Ovary (tissue), 9 donors: ENCODE data around the gene MBNL1. TPM values are rescaled to one million over a fixed set of nuclear protein-coding genes. Genes with fewer than 3 reads are reported as not detected.

Experiments
- DNase-seq, 5 donors: peaks; one replicate each; pipeline ENCODE4 v3.0.0-alpha.2; 2019 to 2020
- H3K27ac ChIP-seq, 2 donors: fragments of 200-600 bp; one replicate each; pipeline versions ENCODE4 v1.5.1 to v1.8.0; 2019 to 2022
- H3K27me3 ChIP-seq: fragments of 200-600 bp; one replicate; pipeline ENCODE4 v1.8.0; 2022
- H3K36me3 ChIP-seq: fragments of 200-600 bp; sonication (generic); one replicate; pipeline ENCODE4 v1.5.1; 2019
- H3K4me1 ChIP-seq: one replicate; pipeline ENCODE4 v1.8.1; 2013; ENCODE audit warnings: mild to moderate bottlenecking, moderate library complexity; ENCODE audit not compliant: insufficient read depth
- H3K4me3 ChIP-seq: fragments of 200-600 bp; sonication (generic); one replicate; pipeline ENCODE4 v1.5.1; 2017
- H3K9me3 ChIP-seq, 2 donors: fragments of 200-600 bp in 1 of 2; sonication (generic) in 1 of 2; one replicate each; pipeline versions ENCODE4 v1.5.1 to v1.8.1; 2013 to 2019; ENCODE audit warnings: mild to moderate bottlenecking in 1 of 2, moderate library complexity in 1 of 2
- EP300 ChIP-seq: sonication (generic); formaldehyde crosslinking; IDR thresholded peaks from one replicate; pipeline ENCODE4 v1.6.1; 2017; ENCODE audit warnings: antibody characterized with exemption
- POLR2A ChIP-seq: fragments of 450-650 bp; IDR thresholded peaks from one replicate; pipeline ENCODE4 v1.6.1; 2017; ENCODE audit warnings: antibody characterized with exemption, mild to moderate bottlenecking, moderate library complexity
- WGBS, 3 donors: extraction: QIAGEN DNeasy Blood & Tissue Kit in 1 of 3; methylation state at CpG; one replicate each; pipeline versions ENCODE4 v1.1.5 to v1.1.7; 2013 to 2017; 5-methylcytosine and 5-hydroxymethylcytosine counted together
- intact Hi-C, 4 donors: fragments of 100-400 bp; cut with DNase I; formaldehyde crosslinking; loops; one replicate each; pipeline versions ENCODE4 v1.11.0 to v1.15.1; 2022 to 2023
- polyA plus RNA-seq, 2 donors: library from polyadenylated mRNA; stranded (reverse); fragments of 200-250 nt in 1 of 2; fragments of 350-450 nt in 1 of 2; fragmentation: Illumina TruSeq in 1 of 2; extraction: RNeasy Lipid Tissue Mini Kit (QIAGEN cat#74804) in 1 of 2; gene quantifications; one replicate each; pipeline ENCODE4 v1.2.3, GENCODE V29; 2013 to 2014
- total RNA-seq, 7 donors: library from RNA; depleted of rRNA in 2 of 7; stranded (reverse); fragments of >200 nt in 2 of 7; fragmentation: NEBNext Ultra II Directional in 3 of 7; extraction: Animal tissue kit (Norgen Biotek cat#: 25700) in 3 of 7; gene quantifications; one replicate each; pipeline versions ENCODE4 v1.1.0 to v1.2.4, GENCODE V29; 2016 to 2023
- TF ChIP-seq, protein P1 (sequence below), 3 donors: fragments of 450-650 bp in 2 of 3; fragments of 200-600 bp in 1 of 3; IDR thresholded peaks; one replicate each; pipeline versions ENCODE4 v1.5.1 to v1.8.0; 2016 to 2022; ENCODE audit warnings: antibody characterized with exemption in 3 of 3, mild to moderate bottlenecking in 1 of 3
- donor health status: DM: no; HTN: no; CAD: no; lungs with moderate emphysema.
- donor health status: DM: no; HTN: no; CAD: no.
- donor health status: Bipolar disorder and iron deficiency.
- donor health status: DM: yes; HTN: yes; CAD: no.
- donor health status: DM: no; HTN: no; CAD: no.
- donor health status: DM: yes; HTN: yes; CAD: no.

MBNL1 gene
- total and polyA plus RNA-seq, 9 donors: 39.7 to 152 (median 123) TPM

DNA sequence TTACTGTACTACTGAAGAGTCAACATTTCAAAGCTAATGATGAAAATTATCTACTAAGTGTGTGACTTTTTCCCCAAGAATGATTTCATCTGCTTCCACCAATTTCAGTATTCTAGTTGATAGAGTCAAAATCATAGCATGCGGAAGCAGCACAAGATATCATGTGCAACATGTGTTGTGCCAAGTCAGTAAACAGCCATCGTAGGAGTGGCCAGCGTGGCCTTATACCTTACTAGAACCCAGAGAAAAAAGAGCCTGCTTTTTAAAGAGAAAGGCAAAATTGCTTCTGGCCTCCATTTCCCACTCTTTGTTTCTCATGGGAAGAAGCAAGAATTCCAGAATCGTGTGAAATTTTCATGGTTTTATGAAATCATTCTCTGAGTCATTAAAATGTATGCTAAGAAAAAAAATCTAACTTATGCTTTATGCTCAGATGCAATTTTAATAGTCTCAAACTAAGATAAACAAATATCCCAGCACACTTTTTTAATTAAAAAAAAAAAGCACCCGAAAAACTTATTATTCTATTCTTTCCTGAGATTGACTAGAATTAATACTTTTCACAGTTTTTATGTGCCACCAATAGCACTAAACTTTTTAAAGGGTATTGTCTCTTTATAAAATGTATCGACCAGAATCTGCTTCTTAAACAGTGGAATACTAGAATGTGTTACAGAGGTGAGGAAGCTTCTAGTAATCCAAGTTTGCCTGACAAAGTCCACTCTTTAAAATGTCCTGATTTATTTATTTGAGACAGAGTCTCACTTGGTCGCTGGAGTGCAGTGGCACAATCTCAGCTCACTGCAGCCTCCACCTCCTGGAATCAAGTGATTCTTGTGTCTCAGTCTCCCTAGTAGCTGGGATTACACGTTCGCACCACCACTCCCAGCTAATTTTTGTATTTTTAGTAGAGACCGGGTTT is 87.3 kb downstream of the MBNL1 start:
- H3K27ac ChIP-seq: no peak overlapping the region
- WGBS, 3 donors: 83 to 90% (median 87%) methylated on average over 10 of the region's 10 CpGs
- H3K4me3 ChIP-seq: no peak overlapping the region
- intact Hi-C loops: no loop called here
- no peaks in the 10 kb centered on the region for H3K9me3 ChIP-seq
- TF ChIP-seq POLR2A (no peak), EP300 (no peak)
- TF ChIP-seq, protein P1, sequence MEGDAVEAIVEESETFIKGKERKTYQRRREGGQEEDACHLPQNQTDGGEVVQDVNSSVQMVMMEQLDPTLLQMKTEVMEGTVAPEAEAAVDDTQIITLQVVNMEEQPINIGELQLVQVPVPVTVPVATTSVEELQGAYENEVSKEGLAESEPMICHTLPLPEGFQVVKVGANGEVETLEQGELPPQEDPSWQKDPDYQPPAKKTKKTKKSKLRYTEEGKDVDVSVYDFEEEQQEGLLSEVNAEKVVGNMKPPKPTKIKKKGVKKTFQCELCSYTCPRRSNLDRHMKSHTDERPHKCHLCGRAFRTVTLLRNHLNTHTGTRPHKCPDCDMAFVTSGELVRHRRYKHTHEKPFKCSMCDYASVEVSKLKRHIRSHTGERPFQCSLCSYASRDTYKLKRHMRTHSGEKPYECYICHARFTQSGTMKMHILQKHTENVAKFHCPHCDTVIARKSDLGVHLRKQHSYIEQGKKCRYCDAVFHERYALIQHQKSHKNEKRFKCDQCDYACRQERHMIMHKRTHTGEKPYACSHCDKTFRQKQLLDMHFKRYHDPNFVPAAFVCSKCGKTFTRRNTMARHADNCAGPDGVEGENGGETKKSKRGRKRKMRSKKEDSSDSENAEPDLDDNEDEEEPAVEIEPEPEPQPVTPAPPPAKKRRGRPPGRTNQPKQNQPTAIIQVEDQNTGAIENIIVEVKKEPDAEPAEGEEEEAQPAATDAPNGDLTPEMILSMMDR (IDR thresholded peaks at IDR 0.05): no peak
- no peaks in the 10 kb centered on the region for H3K27me3 ChIP-seq
- DNase-seq: no peak
- no peaks in the 10 kb centered on the region for H3K36me3 ChIP-seq
- H3K4me1 ChIP-seq: peaks cover 2% of the 10 kb centered on the region

DNA sequence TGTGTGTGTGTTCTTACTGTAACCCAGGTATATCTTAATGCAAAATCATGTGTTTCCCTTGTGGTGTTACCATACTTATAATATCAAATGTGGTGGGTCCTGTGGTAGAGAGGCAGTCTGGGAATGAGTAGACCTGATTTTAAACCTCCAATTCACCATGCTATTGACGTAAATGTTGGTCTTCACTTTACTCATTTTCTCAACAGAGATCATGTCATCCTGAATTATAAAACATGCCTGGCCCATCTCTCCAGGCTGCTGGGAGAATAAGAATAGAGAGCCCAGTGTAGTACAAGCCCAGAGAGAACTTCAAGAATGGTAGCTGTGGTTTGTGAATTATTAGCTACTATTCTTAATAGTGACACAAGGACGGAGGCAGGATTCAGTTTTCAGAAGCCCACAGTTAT is 88.1 kb downstream of the MBNL1 start:
- intact Hi-C loops: no loop called here
- Histone ChIP-seq H3K27ac (no peak overlapping the region), H3K9me3 (no peaks in the 10 kb centered on the region), H3K4me3 (no peak overlapping the region), H3K36me3 (no peaks in the 10 kb centered on the region), H3K27me3 (no peaks in the 10 kb centered on the region), H3K4me1 (peaks cover 2% of the 10 kb centered on the region)
- no peak for DNase-seq
- TF ChIP-seq POLR2A: no peak
- TF ChIP-seq, protein P1 (IDR thresholded peaks at IDR 0.05): no peak
- TF ChIP-seq EP300: no peak
- 94 to 98% (median 97%) methylated on average over 2 of the region's 2 CpGs for WGBS, 3 donors

DNA sequence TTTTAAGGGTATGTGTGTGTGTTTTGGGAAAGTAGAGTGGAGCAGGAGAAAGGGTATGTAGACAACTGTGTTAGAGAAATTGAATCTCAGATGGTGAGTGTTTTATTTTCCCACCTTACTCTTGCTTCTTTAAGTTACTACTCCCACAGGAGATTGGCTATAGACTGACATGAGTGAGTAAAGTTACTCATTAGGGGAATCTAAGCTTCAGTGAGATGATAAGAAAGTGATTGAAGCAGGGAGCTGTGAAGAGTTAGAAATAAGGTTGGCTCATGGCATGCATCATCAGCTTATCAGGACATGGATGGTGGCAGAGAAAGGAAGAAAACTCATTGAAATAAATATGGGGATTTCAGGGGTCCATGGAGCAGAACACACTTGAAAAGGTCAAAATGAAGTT is 88.9 kb downstream of the MBNL1 start:
- H3K27me3 ChIP-seq: no peaks in the 10 kb centered on the region
- TF ChIP-seq, protein P1 (IDR thresholded peaks at IDR 0.05): no peak
- TF ChIP-seq EP300 (no peak), POLR2A (no peak)
- peaks cover 2% of the 10 kb centered on the region for H3K4me1 ChIP-seq
- intact Hi-C loops: no loop called here
- H3K27ac ChIP-seq: no peak overlapping the region
- H3K9me3 ChIP-seq: no peaks in the 10 kb centered on the region
- no peak for DNase-seq
- no peak overlapping the region for H3K4me3 ChIP-seq
- H3K36me3 ChIP-seq: no peaks in the 10 kb centered on the region

DNA sequence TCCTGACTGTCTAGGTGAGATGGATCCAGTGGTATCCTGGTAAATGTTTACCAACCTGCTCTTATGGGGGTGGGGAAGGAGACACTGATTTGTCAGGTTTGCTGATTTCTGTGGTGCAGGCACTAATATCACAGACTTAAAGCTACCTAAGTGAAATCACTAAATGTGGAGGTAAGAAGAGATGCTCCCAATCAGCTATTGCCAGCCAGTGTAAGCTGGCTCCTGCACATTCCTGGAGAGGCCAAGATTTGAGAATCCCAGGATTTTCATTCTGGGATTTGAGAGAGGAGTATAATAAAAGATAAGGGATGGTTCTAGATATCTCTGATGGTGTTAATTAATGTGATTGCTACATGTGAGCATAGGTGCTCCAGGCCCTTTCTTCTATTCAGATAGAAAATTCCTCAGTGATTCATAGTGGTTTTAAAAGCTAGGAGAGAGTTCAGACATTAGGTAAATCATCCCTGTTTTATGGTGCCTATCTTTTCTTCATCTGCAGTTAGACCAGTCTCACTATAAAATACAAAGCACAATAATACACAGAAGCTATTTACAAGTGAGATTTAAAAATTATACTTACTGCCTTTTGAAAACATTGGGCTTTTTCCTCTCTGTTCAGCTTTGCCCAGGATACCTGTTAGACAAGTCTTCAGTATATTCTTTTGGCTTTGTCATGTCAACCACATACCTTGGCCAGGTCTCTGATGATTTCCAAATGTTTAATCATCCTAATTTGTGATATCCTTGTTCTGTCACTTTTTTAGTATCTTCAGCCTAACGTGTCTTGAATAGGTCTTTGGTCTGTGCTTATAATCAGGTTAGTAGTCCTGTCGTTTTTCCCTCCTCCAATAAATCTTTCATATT is 90.9 kb downstream of the MBNL1 start:
- H3K4me1 ChIP-seq: peaks cover 2% of the 10 kb centered on the region
- no peaks in the 10 kb centered on the region for H3K27me3 ChIP-seq
- 51 to 67% (median 58%) methylated on average over 2 of the region's 2 CpGs for WGBS, 3 donors
- TF ChIP-seq, protein P1 (IDR thresholded peaks at IDR 0.05): no peak
- TF ChIP-seq POLR2A: no peak
- no peak for TF ChIP-seq EP300
- no peaks in the 10 kb centered on the region for H3K9me3 ChIP-seq
- no peaks in the 10 kb centered on the region for H3K36me3 ChIP-seq
- H3K4me3 ChIP-seq: no peak overlapping the region
- H3K27ac ChIP-seq: no peak overlapping the region
- intact Hi-C loops: no loop called here
- DNase-seq: no peak
